Esophagus mucosa (tissue), 1 donor: ENCODE data around the gene PTDSS2. TPM values are rescaled to one million over a fixed set of nuclear protein-coding genes. Genes with fewer than 3 reads are reported as not detected.
A peak's percentile ranks its signal among the peaks of the same experiment; 100 is the strongest.
"Not testable (repeated sequence)": the region's sequence is repeated elsewhere in the genome, so short reads cannot be mapped to it uniquely, and the experiment has no call there.

Experiments used
- ATAC-seq: fragments of 200-7000 bp; cut with Tn5 transposase; one replicate; pipeline ENCODE4 v1.9.1; 2020
- total RNA-seq: library from RNA; stranded (reverse); gene quantifications from one replicate; pipeline ENCODE4 v1.2.4, GENCODE V29; 2023
- donor health status: DM: yes; HTN: yes; CAD: no.

The PTDSS2 gene
- total RNA-seq, 1 donor from 2014 or later = 12.0 TPM

DNA sequence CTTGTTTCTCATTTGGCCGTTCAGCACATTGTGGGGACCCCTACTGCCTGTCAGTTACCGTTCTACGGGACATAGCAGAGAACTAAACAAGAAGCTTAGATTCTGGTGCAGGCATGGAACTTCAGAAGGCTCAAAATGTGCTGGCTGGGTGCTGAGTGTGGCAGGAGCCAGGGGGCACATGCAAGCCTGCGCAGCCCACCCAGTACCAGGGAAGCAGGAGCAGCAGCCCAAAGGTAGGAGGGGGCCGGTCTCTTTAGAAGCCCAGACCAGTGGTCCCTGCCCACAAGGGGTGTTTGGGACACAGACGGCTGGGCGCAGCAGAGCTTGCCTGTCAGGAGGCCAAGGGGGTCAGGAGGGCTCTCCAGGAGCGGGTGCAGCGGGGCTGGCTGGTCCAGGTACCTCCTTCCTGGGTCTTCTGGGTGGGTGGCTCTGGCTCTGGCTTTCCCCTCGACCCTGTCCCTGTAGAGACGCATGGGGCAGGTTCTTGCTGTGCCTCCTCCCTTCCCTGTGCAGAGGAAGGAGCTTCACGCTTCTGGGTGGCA is 2.2 kb downstream of the PTDSS2 start:
- no peak for ATAC-seq

GRCh38 chr11:452916-453527 is 2.9 kb downstream of the PTDSS2 start:
- no peak for ATAC-seq

DNA sequence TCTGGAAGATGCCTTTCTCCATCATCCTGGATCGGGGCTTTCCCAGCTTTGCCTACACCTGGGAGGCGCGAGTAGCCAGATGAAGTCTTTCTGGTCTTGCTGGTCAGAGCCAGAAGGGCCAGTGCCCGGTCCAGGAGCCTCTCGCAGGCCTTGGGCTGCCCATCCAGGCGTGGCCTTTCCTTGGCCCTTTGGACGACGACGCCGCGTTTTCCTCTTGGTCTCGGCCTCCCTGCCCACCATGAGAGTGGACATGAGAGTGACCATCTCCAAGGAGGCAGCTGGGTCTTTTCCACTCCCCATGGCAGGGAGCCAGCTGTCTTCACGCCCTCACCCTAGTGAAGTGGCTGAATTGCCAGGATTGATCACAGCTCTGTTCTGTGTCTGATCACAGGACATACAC is 3.5 kb downstream of the PTDSS2 start:
- ATAC-seq = no peak

DNA sequence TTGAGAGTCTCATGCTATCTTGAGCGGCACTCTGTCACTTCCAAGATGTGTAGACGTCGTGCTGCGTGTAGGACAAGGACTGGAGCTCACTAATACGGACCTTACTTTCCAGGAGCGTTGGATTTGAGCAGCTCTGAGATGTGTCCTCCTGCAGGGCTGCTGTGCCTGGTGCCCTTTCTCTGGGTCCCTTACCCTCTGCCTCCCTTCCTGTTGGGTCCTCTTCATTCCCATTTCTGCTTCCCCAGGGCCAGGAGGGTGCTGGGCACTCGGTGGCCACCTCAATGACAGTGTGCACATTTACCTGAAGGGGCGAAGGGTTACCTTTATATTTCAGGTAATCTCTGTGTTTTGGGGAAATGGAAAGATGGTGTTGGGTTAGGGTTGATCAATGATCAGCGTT is 4.0 kb downstream of the PTDSS2 start:
- ATAC-seq = no peak

DNA sequence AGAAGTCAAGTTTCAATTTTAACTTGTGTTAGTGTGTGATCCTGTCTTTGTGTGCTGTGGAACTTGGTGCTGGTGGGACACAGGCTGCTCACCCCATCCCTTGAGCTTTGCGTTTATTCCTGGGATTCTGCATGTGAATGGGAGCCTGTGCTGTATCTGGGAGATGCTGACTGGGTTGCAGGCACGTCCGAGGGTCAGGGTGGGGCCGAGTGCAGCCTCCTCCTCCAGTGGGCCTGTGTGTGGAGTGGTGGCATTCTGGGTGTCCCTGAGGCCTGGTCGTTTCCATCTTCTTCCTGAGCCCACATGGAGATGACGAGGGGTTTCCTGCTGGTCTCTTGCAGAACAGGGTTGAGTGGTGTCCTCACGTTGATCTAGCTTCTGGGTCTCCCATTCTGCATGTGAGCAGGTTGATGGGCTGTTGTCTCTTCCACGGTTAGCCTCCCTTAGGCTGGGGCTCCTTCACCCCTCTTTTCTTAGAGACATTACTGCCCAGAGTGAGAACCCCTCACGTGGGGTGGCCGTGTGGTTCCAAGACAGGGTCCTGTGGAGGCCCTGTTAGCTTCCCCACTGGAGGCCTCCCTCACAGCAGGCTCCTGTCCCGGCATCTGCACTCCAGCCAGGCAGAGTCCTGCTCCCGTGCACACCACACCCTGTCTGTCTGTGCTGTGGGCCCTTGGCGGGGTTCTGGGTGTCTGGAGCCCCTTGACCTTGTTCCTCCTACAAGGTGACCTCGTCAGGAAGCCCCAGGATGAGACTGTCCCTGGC is 4.9 kb downstream of the PTDSS2 start:
- ATAC-seq = no peak

- no peak for ATAC-seq
Measured at GRCh38 chr11:455566-456147, 5.6 kb downstream of the PTDSS2 start.

DNA sequence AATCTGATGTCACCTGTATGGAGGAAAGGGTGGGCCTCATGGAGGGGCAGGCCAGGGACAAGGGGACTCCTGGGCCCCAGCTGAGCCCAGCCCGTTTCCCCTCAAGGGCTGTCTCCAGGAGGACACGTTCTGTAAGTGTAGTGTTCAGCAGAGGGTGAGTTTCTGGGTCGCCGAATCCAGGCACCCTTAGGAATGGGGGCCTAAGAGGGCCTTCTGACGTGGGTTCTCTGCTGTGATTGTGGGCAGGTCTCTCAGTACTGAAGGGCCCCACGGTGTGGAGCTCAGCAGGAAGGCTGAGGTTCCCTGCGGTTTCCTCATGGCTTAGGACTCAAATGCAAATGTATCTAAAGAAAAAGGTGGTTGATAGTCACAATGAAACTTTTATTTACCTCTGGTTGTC is 6.5 kb downstream of the PTDSS2 start:
- ATAC-seq = no peak

GRCh38 chr11:457111-457760 is 7.2 kb downstream of the PTDSS2 start:
- ATAC-seq = no peak

- ATAC-seq = no peak
Measured at GRCh38 chr11:459511-460220, 9.6 kb downstream of the PTDSS2 start.

GRCh38 chr11:460331-461199 is 10.5 kb downstream of the PTDSS2 start:
- peak; percentile 22 for ATAC-seq

GRCh38 chr11:461626-462025 is 11.5 kb downstream of the PTDSS2 start:
- no peak for ATAC-seq

DNA sequence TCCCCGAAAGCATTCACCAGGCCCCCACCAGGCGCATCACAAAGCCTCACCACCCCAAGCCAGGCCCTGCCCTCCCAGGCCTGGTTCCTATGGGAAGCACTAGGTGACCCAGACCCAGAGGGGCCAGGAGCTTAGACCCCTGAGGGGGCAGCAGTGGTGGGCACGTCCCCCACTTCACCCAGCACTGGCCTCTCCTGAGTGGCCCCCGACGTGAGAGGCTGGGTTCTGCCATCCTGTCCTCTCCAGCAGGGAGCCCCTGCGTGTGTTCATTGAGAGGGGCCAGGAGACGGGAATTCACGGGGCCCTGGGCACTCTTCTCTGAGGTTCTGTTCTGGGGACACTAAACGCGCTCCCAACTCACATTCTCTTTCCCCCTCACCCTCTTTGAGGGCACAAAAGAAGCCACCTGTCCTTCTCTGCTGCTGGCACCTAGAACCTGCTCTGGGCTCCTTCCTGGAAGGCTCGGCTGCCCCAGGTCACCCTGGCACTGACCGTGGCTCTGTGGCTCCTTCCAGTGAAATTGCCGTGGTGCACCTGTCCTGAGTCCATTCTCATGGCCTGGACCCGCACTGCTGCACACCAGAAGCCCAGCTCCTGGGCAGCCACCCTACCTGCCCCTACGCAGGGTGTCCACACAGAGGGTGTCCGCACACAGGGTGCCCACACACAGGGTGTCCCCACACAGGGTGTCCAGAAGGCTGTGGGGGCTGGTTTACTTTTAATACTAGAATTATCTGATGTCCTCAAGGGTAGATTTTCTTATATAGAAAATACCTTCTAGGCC is 12.2 kb downstream of the PTDSS2 start:
- no peak for ATAC-seq

DNA sequence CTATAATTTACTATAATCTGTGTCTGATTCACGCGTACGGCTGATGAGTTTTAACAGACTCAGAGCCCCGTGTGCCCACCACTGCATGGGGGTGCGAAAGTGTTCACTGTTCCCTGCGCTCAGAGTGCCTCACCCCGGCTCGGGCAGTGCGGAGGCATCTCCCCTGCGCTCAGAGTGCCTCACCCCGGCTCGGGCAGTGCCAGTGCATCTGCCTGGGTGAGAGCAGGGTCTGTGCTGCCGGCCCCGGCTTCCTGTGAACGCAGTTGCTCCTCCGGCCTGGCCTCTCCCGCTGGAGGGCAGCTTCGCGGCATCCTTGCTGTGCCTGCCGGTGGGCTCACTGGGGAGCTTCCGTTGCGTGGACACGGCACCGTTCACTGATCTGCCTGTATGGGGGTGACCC is 14.2 kb downstream of the PTDSS2 start:
- ATAC-seq = no peak

- ATAC-seq = peak; percentile 32
Measured at GRCh38 chr11:465896-466530, 15.9 kb downstream of the PTDSS2 start.

GRCh38 chr11:468036-468435 is 18.0 kb downstream of the PTDSS2 start:
- no peak for ATAC-seq

DNA sequence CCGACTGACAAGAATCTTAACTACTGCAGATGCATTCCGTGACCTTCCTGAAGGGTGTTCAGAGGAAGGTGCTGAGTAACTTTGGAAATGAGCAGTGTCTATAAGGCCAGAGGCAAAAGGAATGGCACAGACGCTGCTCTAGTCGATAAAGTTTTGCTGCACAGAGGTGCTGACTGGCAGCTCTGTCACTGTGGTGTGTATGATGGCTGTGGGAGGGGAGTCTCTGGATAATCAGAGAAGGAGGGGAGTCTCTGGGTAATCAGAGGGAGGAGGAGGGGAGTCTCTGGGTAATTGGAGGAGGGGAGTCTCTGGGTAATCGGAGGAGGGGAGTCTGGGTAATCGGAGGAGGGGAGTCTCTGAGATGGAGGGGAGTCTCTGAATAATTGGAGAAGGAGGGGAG is 18.4 kb downstream of the PTDSS2 start:
- no peak for ATAC-seq

GRCh38 chr11:469026-469683 is 19.1 kb downstream of the PTDSS2 start:
- not testable (repeated sequence) for ATAC-seq

GRCh38 chr11:469684-470560 is 19.8 kb downstream of the PTDSS2 start:
- ATAC-seq = peak; percentile 29
